Natural killer cell (primary cell): ENCODE measurements around the gene CNTN6. TPM values are rescaled to one million over a fixed set of nuclear protein-coding genes. Genes with fewer than 3 reads are reported as not detected.

Experiments
- ATAC-seq, 3 donors: fragments of 150-1000 bp in 2 of 3; fragments of 200-7000 bp in 1 of 3; cut with Tn5 transposase; 1 replicate in 1 of 3; 2 replicates in 2 of 3; pipeline ENCODE4 v1.10.0; 2021; ENCODE audit warnings: mild to moderate bottlenecking in 2 of 3, moderate library complexity in 2 of 3
- DNase-seq, 2 donors: peaks; one replicate each; pipeline versions ENCODE4 v3.0.0 to v3.0.0-alpha.2; 2013 to 2021; ENCODE audit warnings: mixed read lengths in 1 of 2
- H3K27ac ChIP-seq: one replicate; pipeline ENCODE4 v1.5.1; 2013; ENCODE audit warnings: mild to moderate bottlenecking, low read length
- H3K27me3 ChIP-seq: one replicate; pipeline ENCODE4 v1.6.1; 2013; ENCODE audit warnings: low read length; ENCODE audit not compliant: control insufficient read depth, insufficient read depth
- H3K36me3 ChIP-seq: one replicate; pipeline ENCODE4 v1.6.1; 2013; ENCODE audit warnings: low read length; ENCODE audit not compliant: control insufficient read depth, insufficient read depth
- H3K4me1 ChIP-seq: one replicate; pipeline ENCODE4 v1.6.1; 2013; ENCODE audit warnings: low read length; ENCODE audit not compliant: control insufficient read depth, insufficient read depth
- H3K4me3 ChIP-seq: one replicate; pipeline ENCODE4 v1.5.1; 2013; ENCODE audit warnings: low read length
- H3K9me3 ChIP-seq: one replicate; pipeline ENCODE4 v1.6.1; 2013; ENCODE audit warnings: low read length; ENCODE audit not compliant: control insufficient read depth, insufficient read depth
- H3K27ac Mint-ChIP-seq, 2 donors: one replicate each; pipeline ENCODE4 v1.8.0; 2022; ENCODE audit warnings: mild to moderate bottlenecking in 2 of 2, mixed read lengths in 2 of 2, moderate library complexity in 1 of 2
- H3K27me3 Mint-ChIP-seq, 2 donors: one replicate each; pipeline ENCODE4 v1.8.0; 2022; ENCODE audit warnings: low read depth in 2 of 2, mixed read lengths in 2 of 2
- H3K36me3 Mint-ChIP-seq: one replicate; pipeline ENCODE4 v1.8.0; 2022; ENCODE audit warnings: mixed read lengths
- H3K4me1 Mint-ChIP-seq, 2 donors: one replicate each; pipeline ENCODE4 v1.8.0; 2022; ENCODE audit warnings: mixed read lengths in 2 of 2
- H3K4me3 Mint-ChIP-seq: one replicate; pipeline ENCODE4 v1.8.0; 2022; ENCODE audit warnings: mild to moderate bottlenecking, moderate library complexity, mixed read lengths
- H3K9me3 Mint-ChIP-seq, 2 donors: one replicate each; pipeline ENCODE4 v1.8.0; 2022; ENCODE audit warnings: mixed read lengths in 2 of 2
- WGBS: methylation state at CpG from one replicate; pipeline ENCODE4 v1.1.7; 2013; ENCODE audit warnings: missing lambda C conversion rate; ENCODE audit not compliant: insufficient coverage; 5-methylcytosine and 5-hydroxymethylcytosine counted together
- intact Hi-C: fragments of 100-400 bp; cut with micrococcal nuclease; formaldehyde crosslinking; loops from one replicate; pipeline ENCODE4 v1.14.2; 2022
- total RNA-seq, 4 donors: library from RNA; stranded (reverse); fragments of 120-200 nt in 1 of 4; gene quantifications; one replicate each; pipeline versions ENCODE4 v1.2.3 to v1.2.4, GENCODE V29; 2013 to 2022
- TF ChIP-seq, protein P1 (sequence below): fragments of 200-600 bp; IDR thresholded peaks from one replicate; pipeline ENCODE4 v1.8.0; 2022; ENCODE audit warnings: antibody characterized with exemption

Gene CNTN6
- total RNA-seq, 3 donors from 2014 or later (not counting 1 experiment from before 2014, with no cell fraction given) = not detected

- H3K36me3 Mint-ChIP-seq = no peaks in the 10 kb centered on the region
- Histone ChIP-seq H3K27me3 (no peaks in the 10 kb centered on the region), H3K4me3 (no peak overlapping the region), H3K4me1 (no peaks in the 10 kb centered on the region), H3K36me3 (no peaks in the 10 kb centered on the region), H3K27ac (no peak overlapping the region), H3K9me3 (no peaks in the 10 kb centered on the region)
- H3K27ac Mint-ChIP-seq = no peak overlapping the region
- DNase-seq = no peak
- TF ChIP-seq, protein P1, sequence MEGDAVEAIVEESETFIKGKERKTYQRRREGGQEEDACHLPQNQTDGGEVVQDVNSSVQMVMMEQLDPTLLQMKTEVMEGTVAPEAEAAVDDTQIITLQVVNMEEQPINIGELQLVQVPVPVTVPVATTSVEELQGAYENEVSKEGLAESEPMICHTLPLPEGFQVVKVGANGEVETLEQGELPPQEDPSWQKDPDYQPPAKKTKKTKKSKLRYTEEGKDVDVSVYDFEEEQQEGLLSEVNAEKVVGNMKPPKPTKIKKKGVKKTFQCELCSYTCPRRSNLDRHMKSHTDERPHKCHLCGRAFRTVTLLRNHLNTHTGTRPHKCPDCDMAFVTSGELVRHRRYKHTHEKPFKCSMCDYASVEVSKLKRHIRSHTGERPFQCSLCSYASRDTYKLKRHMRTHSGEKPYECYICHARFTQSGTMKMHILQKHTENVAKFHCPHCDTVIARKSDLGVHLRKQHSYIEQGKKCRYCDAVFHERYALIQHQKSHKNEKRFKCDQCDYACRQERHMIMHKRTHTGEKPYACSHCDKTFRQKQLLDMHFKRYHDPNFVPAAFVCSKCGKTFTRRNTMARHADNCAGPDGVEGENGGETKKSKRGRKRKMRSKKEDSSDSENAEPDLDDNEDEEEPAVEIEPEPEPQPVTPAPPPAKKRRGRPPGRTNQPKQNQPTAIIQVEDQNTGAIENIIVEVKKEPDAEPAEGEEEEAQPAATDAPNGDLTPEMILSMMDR = no peak
- WGBS = 68% methylated on average over 3 of the region's 4 CpGs
- no peak for ATAC-seq
- H3K9me3 Mint-ChIP-seq = peaks cover 15 to 16% of the 10 kb centered on the region in 2 donors
- H3K4me3 Mint-ChIP-seq = no peak overlapping the region
- H3K27me3 Mint-ChIP-seq = no peaks in the 10 kb centered on the region
- H3K4me1 Mint-ChIP-seq = no peaks in the 10 kb centered on the region
- intact Hi-C loops = no loop called here
Measured at GRCh38 chr3:1287815-1288214, 195.0 kb downstream of the CNTN6 start.

DNA sequence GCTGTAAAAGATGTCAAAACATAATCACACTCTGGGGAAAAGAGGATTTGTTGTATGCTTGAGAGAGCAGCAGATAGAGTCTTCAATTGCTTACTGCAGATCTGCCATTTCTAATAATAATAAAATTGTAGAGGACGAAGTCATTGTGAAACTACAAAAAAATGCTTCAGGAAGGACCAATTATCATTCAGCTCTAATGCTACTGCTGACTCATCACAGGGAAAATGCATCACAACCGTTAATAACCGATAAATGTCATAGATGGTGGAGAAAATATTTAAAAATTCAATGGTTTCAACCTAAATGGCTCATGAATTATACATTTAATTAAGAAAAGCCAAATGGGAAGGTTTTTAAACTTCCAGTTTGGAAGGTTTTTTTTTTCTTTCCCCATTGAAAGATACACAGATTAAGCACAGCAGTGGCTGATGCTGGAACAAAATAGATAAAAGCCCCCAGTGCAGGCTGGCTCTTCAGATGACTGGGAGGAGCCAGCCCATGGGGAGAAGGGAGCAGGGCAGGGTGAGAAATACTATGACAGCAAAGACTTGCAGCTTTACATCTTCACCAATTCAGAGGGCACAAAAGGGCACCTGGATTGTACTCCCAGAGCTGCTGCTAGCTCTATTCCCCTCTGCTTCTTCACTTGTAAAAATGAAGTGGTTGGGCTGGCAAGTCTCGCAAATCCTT is 196.1 kb downstream of the CNTN6 start:
- Mint-ChIP-seq H3K36me3 (no peaks in the 10 kb centered on the region), H3K27me3 (no peaks in the 10 kb centered on the region), H3K9me3 (peaks cover 17 to 19% of the 10 kb centered on the region in 2 donors), H3K4me1 (no peaks in the 10 kb centered on the region), H3K27ac (no peak overlapping the region), H3K4me3 (no peak overlapping the region)
- Histone ChIP-seq H3K9me3 (no peaks in the 10 kb centered on the region), H3K4me3 (no peak overlapping the region), H3K36me3 (no peaks in the 10 kb centered on the region), H3K27ac (no peak overlapping the region), H3K27me3 (no peaks in the 10 kb centered on the region), H3K4me1 (no peaks in the 10 kb centered on the region)
- DNase-seq (no peak), ATAC-seq (no peak)
- intact Hi-C loops = no loop called here
- 80% methylated on average over 2 of the region's 4 CpGs for WGBS
- TF ChIP-seq, protein P1 = no peak

- Histone ChIP-seq H3K27ac (no peak overlapping the region), H3K4me1 (no peaks in the 10 kb centered on the region), H3K36me3 (no peaks in the 10 kb centered on the region), H3K27me3 (no peaks in the 10 kb centered on the region), H3K9me3 (no peaks in the 10 kb centered on the region), H3K4me3 (no peak overlapping the region)
- peaks cover 10 to 14% of the 10 kb centered on the region in 2 donors for H3K9me3 Mint-ChIP-seq
- no peak overlapping the region for H3K4me3 Mint-ChIP-seq
- H3K27me3 Mint-ChIP-seq = no peaks in the 10 kb centered on the region
- whole genome bisulfite sequencing = 58% methylated on average over 3 of the region's 3 CpGs
- H3K27ac Mint-ChIP-seq = no peak overlapping the region
- intact Hi-C loops = no loop called here
- DNase-seq (no peak), ATAC-seq (no peak)
- TF ChIP-seq, protein P1 = no peak
- H3K36me3 Mint-ChIP-seq = no peaks in the 10 kb centered on the region
- H3K4me1 Mint-ChIP-seq = no peaks in the 10 kb centered on the region
Measured at GRCh38 chr3:1292571-1293071, 199.8 kb downstream of the CNTN6 start.

- peaks cover 10 to 12% of the 10 kb centered on the region in 2 donors for H3K9me3 Mint-ChIP-seq
- TF ChIP-seq, protein P1 = no peak
- no peaks in the 10 kb centered on the region for H3K4me1 ChIP-seq
- 98% methylated on average over 5 of the region's 5 CpGs for WGBS
- H3K9me3 ChIP-seq = no peaks in the 10 kb centered on the region
- no peak overlapping the region for H3K27ac Mint-ChIP-seq
- H3K27me3 ChIP-seq = no peaks in the 10 kb centered on the region
- H3K27me3 Mint-ChIP-seq = no peaks in the 10 kb centered on the region
- DNase-seq = no peak
- no peak overlapping the region for H3K27ac ChIP-seq
- intact Hi-C loops = no loop called here
- H3K4me1 Mint-ChIP-seq = no peaks in the 10 kb centered on the region
- H3K36me3 ChIP-seq = no peaks in the 10 kb centered on the region
- no peak overlapping the region for H3K4me3 Mint-ChIP-seq
- ATAC-seq = no peak
- H3K4me3 ChIP-seq = no peak overlapping the region
- H3K36me3 Mint-ChIP-seq = no peaks in the 10 kb centered on the region
Measured at GRCh38 chr3:1294586-1294985, 201.8 kb downstream of the CNTN6 start.
